PC-9 (cell line): ENCODE measurements around the gene CSNK1D.

Source experiments
- CTCF ChIP-seq: fragments of 200-600 bp; sonication (generic); conservative IDR thresholded peaks from 2 replicates; pipeline ENCODE4 v1.6.1; 2017; ENCODE audit warnings: mixed run types, antibody characterized with exemption, mild to moderate bottlenecking, moderate library complexity
- EZH2 ChIP-seq: fragments of 200-600 bp; sonication (generic); IDR thresholded peaks from 2 replicates; pipeline ENCODE4 v1.8.0; 2017; ENCODE audit warnings: antibody characterized with exemption, low read depth

DNA sequence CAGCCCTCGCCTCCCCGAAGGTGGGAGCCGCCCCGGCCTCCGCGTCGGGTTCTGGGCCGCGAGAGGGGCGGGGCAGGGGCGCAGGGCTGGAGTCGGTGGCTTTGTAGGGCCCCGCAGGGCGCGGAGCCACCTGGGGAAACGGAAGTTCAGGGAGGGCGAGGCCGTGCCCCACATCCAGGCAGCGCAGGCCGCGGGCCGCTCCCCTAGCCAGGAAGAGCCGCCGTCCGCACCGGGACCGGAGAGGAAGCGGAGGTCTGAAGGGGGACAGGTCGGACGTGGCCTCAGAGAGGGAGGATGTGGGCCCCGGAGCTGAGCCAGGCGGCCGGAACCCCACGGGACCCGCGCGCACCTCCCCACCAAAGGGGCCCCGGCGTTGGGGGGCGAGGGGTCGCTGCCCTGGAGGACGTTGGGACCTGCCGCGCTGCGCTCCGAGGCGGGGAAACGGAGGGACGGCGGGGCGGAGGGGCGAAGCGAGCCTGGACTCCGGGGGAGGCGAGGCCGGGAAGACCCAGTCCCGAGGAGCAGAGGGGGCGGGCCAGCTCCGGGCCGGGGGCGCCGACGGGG lies 45.1 kb downstream of the CSNK1D start:
- TF ChIP-seq CTCF (no peak), EZH2 (no peak)
